Measurements from ENCODE around the gene SETSIP. TPM values are rescaled to one million over a fixed set of nuclear protein-coding genes. Genes with fewer than 3 reads are reported as not detected.

Gene SETSIP
- total and polyA plus RNA-seq, 2 of the 8 experiments (the other 6 are each of a cell fraction or from before 2014, with no cell fraction given) = 0.14 TPM; not detected in 1

GRCh38 chr1:92051948-92052347 lies 23.3 kb downstream of the SETSIP start:
- CTCF ChIA-PET (ENCODE audit: partially characterized antibody) = no interaction called here
- POLR2A ChIA-PET (ENCODE audit: partially characterized antibody) = interaction anchor here (1.4 kb wide), 1 partner anchor 29 kb away, joined by 3 read pairs; no protein-coding TSS in a partner anchor

More at GRCh38 chr1:92051948-92052347, 23.3 kb downstream of the SETSIP start:
- no peak for DNase-seq (ENCODE audit: low read depth in 1 of 2, low spot score in 2 of 2)
- no peak overlapping the region for H4K5ac ChIP-seq (ENCODE audit: insufficient read length, low read depth, low read length)
- no peaks in the 10 kb centered on the region for H3K4me1 ChIP-seq (replicated peaks in 1 of 4; ENCODE audit: control insufficient read depth in 3 of 4, insufficient read depth in 4 of 4, low read length in 3 of 4)
- FAIRE-seq = no peak
- H2BK5ac ChIP-seq (ENCODE audit: low read depth, low read length) = no peak overlapping the region
- H3K23ac ChIP-seq (ENCODE audit: insufficient read length) = no peak overlapping the region
- H3K4me2 ChIP-seq (ENCODE audit: insufficient read depth in 1 of 2, low read depth in 2 of 2, low read length in 2 of 2) = no peak overlapping the region
- no peaks in the 10 kb centered on the region for H4K20me1 ChIP-seq (replicated peaks in 1 of 2; ENCODE audit: control insufficient read depth in 1 of 2, insufficient read depth in 2 of 2, low read length in 2 of 2)
- H2BK120ac ChIP-seq (replicated peaks; ENCODE audit: low read depth, low read length) = no peak overlapping the region
- H3K9me3 ChIP-seq (ENCODE audit: insufficient read depth in 2 of 2, low read depth in 1 of 2, low read length in 1 of 2) = no peaks in the 10 kb centered on the region
- H2BK20ac ChIP-seq (ENCODE audit: low read length) = no peak overlapping the region
- no peak overlapping the region for H2AK5ac ChIP-seq (ENCODE audit: low read depth, low read length)
- no peak overlapping the region for H3K4me3 ChIP-seq (ENCODE audit: extremely low read depth in 1 of 4, insufficient read depth in 2 of 4, low read depth in 3 of 4, low read length in 4 of 4)
- H3K4ac ChIP-seq (replicated peaks; ENCODE audit: insufficient read length, low read depth, low read length) = no peak overlapping the region
- peak overlapping the region in 1 of 4 experiments; percentile 34; a peak in 1 of 7 replicates for H3K9ac ChIP-seq (replicated peaks in 1 of 4; ENCODE audit: extremely low read depth in 1 of 4, low read depth in 3 of 4, low read length in 3 of 4)
- no peak overlapping the region for H3K14ac ChIP-seq (ENCODE audit: insufficient read length)
- no peak overlapping the region for H3K56ac ChIP-seq (replicated peaks; ENCODE audit: insufficient read length, low read depth, low read length)
- no peaks in the 10 kb centered on the region for H3K79me2 ChIP-seq (ENCODE audit: control insufficient read depth in 1 of 2, insufficient read depth in 2 of 2, low read length in 2 of 2)
- no peak overlapping the region for H4K8ac ChIP-seq (ENCODE audit: extremely low read depth, insufficient read depth, low read length)
- no peak overlapping the region for H4K91ac ChIP-seq (replicated peaks; ENCODE audit: insufficient read length, low read length)
- H2BK12ac ChIP-seq (ENCODE audit: low read depth, low read length) = no peak overlapping the region
- no peaks in the 10 kb centered on the region for H3K36me3 ChIP-seq (ENCODE audit: control insufficient read depth in 2 of 4, insufficient read depth in 4 of 4, low read length in 3 of 4)
- H3K27me3 ChIP-seq (replicated peaks in 1 of 4; ENCODE audit: control insufficient read depth in 3 of 4, extremely low read depth in 1 of 4, insufficient read depth in 3 of 4, low read length in 3 of 4) = no peaks in the 10 kb centered on the region
- H3K18ac ChIP-seq (ENCODE audit: extremely low read depth, low read length) = no peak overlapping the region
- H3K79me1 ChIP-seq (ENCODE audit: low read depth, low read length) = no peaks in the 10 kb centered on the region
- no peaks in the 10 kb centered on the region for H3K23me2 ChIP-seq (ENCODE audit: low read depth, low read length)
- no peak overlapping the region for H2AFZ ChIP-seq (ENCODE audit: low read length)
- H2BK15ac ChIP-seq (ENCODE audit: low read length) = no peak overlapping the region
- no peak for TF ChIP-seq SP2 (IDR thresholded peaks at IDR 0.05; ENCODE audit: low read length)
- TF ChIP-seq NRF1 (IDR thresholded peaks at IDR 0.05; ENCODE audit: low read depth, low read length) = no peak
- TF ChIP-seq SP1 (IDR thresholded peaks at IDR 0.05; ENCODE audit: low read depth, low read length) = no peak
- no peak for TF ChIP-seq SIN3A (conservative IDR thresholded peaks at IDR 0.05 in 1 of 2, IDR thresholded peaks at IDR 0.05 in 1 of 2; ENCODE audit: low read depth in 1 of 2, low read length in 2 of 2)
- TF ChIP-seq JUND (IDR thresholded peaks at IDR 0.05; ENCODE audit: low read length) = no peak
- TF ChIP-seq POLR2A (IDR thresholded peaks at IDR 0.05; ENCODE audit: control extremely low read depth in 1 of 2, low read depth in 2 of 2, low read length in 2 of 2) = no peak
- TF ChIP-seq SUZ12 (IDR thresholded peaks at IDR 0.05; ENCODE audit: low read length) = no peak
- TF ChIP-seq TBP (IDR thresholded peaks at IDR 0.05; ENCODE audit: low read depth, low read length) = no peak
- TF ChIP-seq RAD21 (IDR thresholded peaks at IDR 0.05 in 1 of 2, conservative IDR thresholded peaks at IDR 0.05 in 1 of 2; ENCODE audit: low read depth in 2 of 2, low read length in 2 of 2) = no peak
- TF ChIP-seq MAFK (IDR thresholded peaks at IDR 0.05; ENCODE audit: low read depth, low read length) = no peak
- no peak for TF ChIP-seq ASH2L (IDR thresholded peaks at IDR 0.05; ENCODE audit: low read length)
- TF ChIP-seq EZH2 (IDR thresholded peaks at IDR 0.05; ENCODE audit: low read depth, low read length, severe bottlenecking) = no peak
- no peak for TF ChIP-seq CHD1 (IDR thresholded peaks at IDR 0.05; ENCODE audit: low read depth, low read length)
- TF ChIP-seq ATF2 (IDR thresholded peaks at IDR 0.05; ENCODE audit: low read length) = no peak
- no peak for TF ChIP-seq BCL11A (IDR thresholded peaks at IDR 0.05; ENCODE audit: low read depth in 2 of 2, low read length in 2 of 2)
- H3K27ac ChIP-seq (ENCODE audit: low read depth, low read length) = no peak overlapping the region

All from H1 (cell line).